Measurements from ENCODE around the gene LRIG3. TPM values are rescaled to one million over a fixed set of nuclear protein-coding genes. Genes with fewer than 3 reads are reported as not detected.

Gene LRIG3
- total and polyA plus RNA-seq, 2 of the 8 experiments (the other 6 are each of a cell fraction or from before 2014, with no cell fraction given) = 6.5 to 9.1 TPM

DNA sequence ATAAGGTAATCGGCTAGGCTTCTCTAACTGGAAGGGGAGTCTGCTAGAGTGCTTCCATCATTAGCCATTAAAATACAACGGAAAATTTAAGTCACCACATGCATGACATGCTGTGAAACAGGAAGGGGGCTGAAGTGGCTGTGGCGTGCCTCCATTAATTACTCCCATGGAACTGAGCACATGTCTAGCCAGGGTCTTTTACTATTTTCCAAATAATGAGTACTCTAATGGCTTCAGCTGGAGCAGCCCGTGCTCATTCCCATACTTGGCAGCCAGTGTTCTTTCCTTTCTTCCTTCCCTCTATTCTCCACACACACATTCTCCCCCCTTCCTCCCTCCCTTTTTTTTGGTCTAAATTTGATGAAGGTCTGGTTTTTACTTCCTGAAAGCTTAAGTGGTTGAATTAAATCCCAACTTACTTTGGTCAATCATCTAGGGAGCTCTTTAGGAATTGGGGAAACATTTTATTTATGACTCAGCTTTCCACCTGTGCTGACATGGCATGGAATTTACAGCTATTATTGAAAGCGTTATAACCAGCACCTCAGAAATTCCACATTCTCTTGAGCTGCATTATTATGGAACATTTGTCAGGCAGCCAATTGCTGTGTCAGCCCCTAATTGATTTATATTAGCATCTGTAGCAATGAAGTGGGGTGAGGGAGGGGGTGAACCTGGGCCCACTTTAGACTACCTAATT lies 72.3 kb downstream of the LRIG3 start:
- Histone ChIP-seq H2BK5ac (ENCODE audit: low read depth, low read length) (no peak overlapping the region), H3K23ac (ENCODE audit: insufficient read length) (no peak overlapping the region), H3K27me3 (replicated peaks in 1 of 4; ENCODE audit: control insufficient read depth in 3 of 4, extremely low read depth in 1 of 4, insufficient read depth in 3 of 4, low read length in 3 of 4) (no peaks in the 10 kb centered on the region), H3K79me1 (ENCODE audit: low read depth, low read length) (no peaks in the 10 kb centered on the region), H3K23me2 (ENCODE audit: low read depth, low read length) (no peaks in the 10 kb centered on the region), H4K91ac (replicated peaks; ENCODE audit: insufficient read length, low read length) (no peak overlapping the region), H2AK5ac (ENCODE audit: low read depth, low read length) (no peak overlapping the region), H3K18ac (ENCODE audit: extremely low read depth, low read length) (no peak overlapping the region), H3K4me1 (replicated peaks in 1 of 4; ENCODE audit: control insufficient read depth in 3 of 4, insufficient read depth in 4 of 4, low read length in 3 of 4) (no peaks in the 10 kb centered on the region), H3K9me3 (ENCODE audit: insufficient read depth in 2 of 2, low read depth in 1 of 2, low read length in 1 of 2) (no peaks in the 10 kb centered on the region), H2BK120ac (replicated peaks; ENCODE audit: low read depth, low read length) (no peak overlapping the region), H2BK20ac (ENCODE audit: low read length) (no peak overlapping the region), H2AFZ (ENCODE audit: low read length) (no peak overlapping the region), H3K79me2 (ENCODE audit: control insufficient read depth in 1 of 2, insufficient read depth in 2 of 2, low read length in 2 of 2) (no peaks in the 10 kb centered on the region), H3K36me3 (ENCODE audit: control insufficient read depth in 2 of 4, insufficient read depth in 4 of 4, low read length in 3 of 4) (no peaks in the 10 kb centered on the region), H2BK15ac (ENCODE audit: low read length) (no peak overlapping the region), H4K5ac (ENCODE audit: insufficient read length, low read depth, low read length) (no peak overlapping the region), H3K4me2 (ENCODE audit: insufficient read depth in 1 of 2, low read depth in 2 of 2, low read length in 2 of 2) (no peak overlapping the region), H3K4ac (replicated peaks; ENCODE audit: insufficient read length, low read depth, low read length) (no peak overlapping the region), H4K20me1 (replicated peaks in 1 of 2; ENCODE audit: control insufficient read depth in 1 of 2, insufficient read depth in 2 of 2, low read length in 2 of 2) (no peaks in the 10 kb centered on the region), H2BK12ac (ENCODE audit: low read depth, low read length) (no peak overlapping the region), H4K8ac (ENCODE audit: extremely low read depth, insufficient read depth, low read length) (no peak overlapping the region), H3K14ac (ENCODE audit: insufficient read length) (no peak overlapping the region), H3K4me3 (ENCODE audit: extremely low read depth in 1 of 4, insufficient read depth in 2 of 4, low read depth in 3 of 4, low read length in 4 of 4) (no peak overlapping the region), H3K56ac (replicated peaks; ENCODE audit: insufficient read length, low read depth, low read length) (no peak overlapping the region), H3K9ac (replicated peaks in 1 of 4; ENCODE audit: extremely low read depth in 1 of 4, low read depth in 3 of 4, low read length in 3 of 4) (no peak overlapping the region), H3K27ac (ENCODE audit: low read depth, low read length) (no peak overlapping the region)
- FAIRE-seq (no peak), DNase-seq (ENCODE audit: low read depth in 1 of 2, low spot score in 2 of 2) (no peak)
- ChIA-PET POLR2A (ENCODE audit: partially characterized antibody) (interaction anchor here (1.2 kb wide), 1 partner anchor 8 kb away, joined by 3 read pairs; no protein-coding TSS in a partner anchor), CTCF (ENCODE audit: partially characterized antibody) (interaction anchor here (0.9 to 1.6 kb wide), 3 partner anchors 12 to 308 kb away, joined by 3 to 8 read pairs (median 3); no protein-coding TSS in a partner anchor)
- WGBS, 2 experiments (ENCODE audit: extremely low coverage in 1 of 2, insufficient coverage in 1 of 2, insufficient read length in 1 of 2, insufficient replicate concordance in 2 of 2, low coverage in 1 of 2, low lambda C conversion rate in 2 of 2, missing lambda C conversion rate in 1 of 2) = 87% methylated on average over 5 of the region's 5 CpGs; no CpG with 5 or more reads in 1 of the 2 experiments
- TF ChIP-seq CEBPB (IDR thresholded peaks at IDR 0.05; ENCODE audit: low read depth, low read length) = no peak
